Measurements from ENCODE around the gene OR1L8.
"Not testable (repeated sequence)": the region's sequence is repeated elsewhere in the genome, so short reads cannot be mapped to it uniquely, and the experiment has no call there.

Gene OR1L8

GRCh38 chr9:122583284-122583683, at the start of gene OR1L8:
TSS of gene OR1L8 (minus strand) at chr9:122583384. CDS start at chr9:122568477, 14,907 bp downstream.
- DNase-seq, result not testable (repeated sequence)

GRCh38 chr9:122619996-122620395, 36.8 kb upstream of the OR1L8 start:
- no peak for DNase-seq

- no peak for DNase-seq
These were observed 31.2 kb upstream of the OR1L8 start, which contains the start of gene OR1Q1 for GRCh38 chr9:122614362-122614761. TSS of gene OR1Q1 (plus strand) at chr9:122614738. CDS start at chr9:122614738, 0 bp downstream.

- DNase-seq, result no peak
These were observed 26.6 kb upstream of the OR1L8 start for GRCh38 chr9:122609804-122610203.

GRCh38 chr9:122606587-122606986, 23.4 kb upstream of the OR1L8 start:
- no peak for DNase-seq

- no peak for DNase-seq
These were observed 22.5 kb upstream of the OR1L8 start for GRCh38 chr9:122605691-122606090.

GRCh38 chr9:122580360-122580759, 2.8 kb downstream of the OR1L8 start:
- DNase-seq, result peak; percentile 84

- no peak for DNase-seq
These were observed 3.3 kb downstream of the OR1L8 start for GRCh38 chr9:122579874-122580273.

- peak; percentile 68 for DNase-seq
These were observed 10.7 kb downstream of the OR1L8 start for GRCh38 chr9:122572456-122572855.

- no peak for DNase-seq
These were observed 15.3 kb downstream of the OR1L8 start for GRCh38 chr9:122567901-122568300.

- no peak for DNase-seq
These were observed 20.9 kb downstream of the OR1L8 start for GRCh38 chr9:122562134-122562760.

- DNase-seq, result no peak
These were observed 21.7 kb downstream of the OR1L8 start for GRCh38 chr9:122561446-122561845.

GRCh38 chr9:122552812-122553211, 30.4 kb downstream of the OR1L8 start, which contains the start of gene OR1N2:
TSS of gene OR1N2 (plus strand) at chr9:122553112. CDS start at chr9:122553212, 100 bp downstream.
- no peak for DNase-seq

GRCh38 chr9:122551371-122551770, 31.8 kb downstream of the OR1L8 start:
- DNase-seq, result no peak

GRCh38 chr9:122546196-122546595, 37.0 kb downstream of the OR1L8 start:
- DNase-seq, result no peak

GRCh38 chr9:122538757-122539156, 44.4 kb downstream of the OR1L8 start:
- no peak for DNase-seq

GRCh38 chr9:122537066-122537465, 46.1 kb downstream of the OR1L8 start:
- not testable (repeated sequence) for DNase-seq

- peak; percentile 27 for DNase-seq
These were observed 47.0 kb downstream of the OR1L8 start for GRCh38 chr9:122536134-122536533.

GRCh38 chr9:122531157-122531556, 52.0 kb downstream of the OR1L8 start:
- not testable (repeated sequence) for DNase-seq

GRCh38 chr9:122527193-122527592, 56.0 kb downstream of the OR1L8 start, which contains the start of gene OR1N1:
TSS of gene OR1N1 (minus strand) at chr9:122527293. CDS start at chr9:122527293, 0 bp downstream.
- DNase-seq, result no peak

- DNase-seq, result no peak
These were observed 56.6 kb downstream of the OR1L8 start for GRCh38 chr9:122526602-122527001.

GRCh38 chr9:122519376-122519775, 63.8 kb downstream of the OR1L8 start:
- DNase-seq, result no peak

GRCh38 chr9:122518841-122519240, 64.3 kb downstream of the OR1L8 start, which contains the start of gene OR1J4:
TSS of gene OR1J4 (plus strand) at chr9:122519141. CDS start at chr9:122519141, 0 bp downstream.
- DNase-seq, result no peak

- no peak for DNase-seq
These were observed 65.0 kb downstream of the OR1L8 start for GRCh38 chr9:122518226-122518625.

All from HCEC 1CT (cell line).